Ishikawa (cell line): ENCODE data around the gene NXPE2.

ENCODE experiments used
- CREB1 ChIP-seq: IDR thresholded peaks from 2 replicates; pipeline ENCODE4 v1.6.1; 2012; ENCODE audit warnings: low read depth
- EGR1 ChIP-seq: IDR thresholded peaks from 2 replicates; pipeline ENCODE4 v1.6.1; 2012
- MAX ChIP-seq: IDR thresholded peaks from 2 replicates; pipeline ENCODE4 v1.6.1; 2012
- RAD21 ChIP-seq: IDR thresholded peaks from 2 replicates; pipeline ENCODE4 v1.6.1; 2012; ENCODE audit warnings: low read depth
- REST ChIP-seq: IDR thresholded peaks from 2 replicates; pipeline ENCODE4 v1.6.1; 2012; ENCODE audit warnings: low read depth, mild to moderate bottlenecking
- TCF12 ChIP-seq: IDR thresholded peaks from 2 replicates; pipeline ENCODE4 v1.6.1; 2012; ENCODE audit warnings: low read depth
- TEAD4 ChIP-seq: IDR thresholded peaks from 2 replicates; pipeline ENCODE4 v1.6.1; 2012
- USF1 ChIP-seq: IDR thresholded peaks from 2 replicates; pipeline ENCODE4 v1.6.1; 2012
- YY1 ChIP-seq: IDR thresholded peaks from 2 replicates; pipeline ENCODE4 v1.6.1; 2012; ENCODE audit warnings: low read depth
- ZBTB7A ChIP-seq: IDR thresholded peaks from 2 replicates; pipeline ENCODE4 v1.6.1; 2012; ENCODE audit warnings: low read depth

GRCh38 chr11:114678125-114679036, at the start of gene NXPE2:
- TF ChIP-seq CREB1, result no peak
- no peak for TF ChIP-seq ZBTB7A
- TF ChIP-seq REST, result no peak
- no peak for TF ChIP-seq TCF12
- no peak for TF ChIP-seq RAD21
- no peak for TF ChIP-seq YY1
- no peak for TF ChIP-seq MAX
- TF ChIP-seq TEAD4, result no peak
- TF ChIP-seq USF1, result no peak
- no peak for TF ChIP-seq EGR1
